ENCODE measurements around the gene APBB2. TPM values are rescaled to one million over a fixed set of nuclear protein-coding genes. Genes with fewer than 3 reads are reported as not detected.

Gene APBB2
- total and polyA plus RNA-seq, 4 donors, result 4.8 to 31.5 (median 11.2) TPM

DNA sequence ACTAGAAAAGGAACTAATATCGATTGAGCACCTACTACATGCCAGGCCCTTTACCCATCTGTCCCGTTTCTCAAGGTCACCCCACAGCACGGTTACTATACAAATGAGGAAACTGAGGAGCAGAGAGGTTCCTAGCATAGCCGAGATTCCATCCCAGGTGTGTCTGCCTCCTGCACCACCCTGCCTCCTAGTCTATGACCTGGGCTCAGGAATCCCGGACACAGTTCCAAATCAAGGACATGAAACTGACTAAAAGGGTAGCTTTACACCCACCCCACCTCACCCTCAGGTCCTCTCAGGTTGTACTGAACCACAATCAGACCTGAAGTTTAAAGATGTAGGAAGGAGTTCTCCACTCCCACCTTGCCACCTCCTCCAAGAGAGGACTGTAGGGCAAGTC, 55.6 kb downstream of the APBB2 start:
- Histone ChIP-seq H3K36me3 (ENCODE audit: control insufficient read depth in 4 of 4, insufficient read depth in 3 of 4, low read depth in 1 of 4, low read length in 3 of 4) (no peaks in the 10 kb centered on the region), H3K27ac (ENCODE audit: low read depth in 1 of 2, low read length in 2 of 2) (no peak overlapping the region), H3K9ac (ENCODE audit: low read depth in 1 of 2, low read length in 2 of 2) (no peak overlapping the region), H3K4me1 (ENCODE audit: control insufficient read depth in 4 of 4, insufficient read depth in 4 of 4, low read length in 3 of 4) (peaks cover 0 to 12% (median 6%) of the 10 kb centered on the region in 4 donors), H3K9me3 (ENCODE audit: control insufficient read depth in 4 of 4, low read length in 3 of 4) (no peaks in the 10 kb centered on the region), H3K27me3 (ENCODE audit: control insufficient read depth in 4 of 4, insufficient read depth in 4 of 4, low read length in 3 of 4) (no peaks in the 10 kb centered on the region), H3K4me3 (ENCODE audit: low read depth in 1 of 3, low read length in 3 of 3) (no peak overlapping the region)
- WGBS, result 93% methylated on average over 5 of the region's 5 CpGs
- TF ChIP-seq GABPA (IDR thresholded peaks at IDR 0.05 in 1 of 2, conservative IDR thresholded peaks at IDR 0.05 in 1 of 2), result no peak
- TF ChIP-seq HNF4A (conservative IDR thresholded peaks at IDR 0.05), result no peak
- TF ChIP-seq NR2F2 (IDR thresholded peaks at IDR 0.05), result no peak
- TF ChIP-seq MAX (IDR thresholded peaks at IDR 0.05), result no peak
- TF ChIP-seq JUND (IDR thresholded peaks at IDR 0.05), result no peak
- no peak for TF ChIP-seq ZBTB33 (IDR thresholded peaks at IDR 0.05)
- TF ChIP-seq, protein P1, sequence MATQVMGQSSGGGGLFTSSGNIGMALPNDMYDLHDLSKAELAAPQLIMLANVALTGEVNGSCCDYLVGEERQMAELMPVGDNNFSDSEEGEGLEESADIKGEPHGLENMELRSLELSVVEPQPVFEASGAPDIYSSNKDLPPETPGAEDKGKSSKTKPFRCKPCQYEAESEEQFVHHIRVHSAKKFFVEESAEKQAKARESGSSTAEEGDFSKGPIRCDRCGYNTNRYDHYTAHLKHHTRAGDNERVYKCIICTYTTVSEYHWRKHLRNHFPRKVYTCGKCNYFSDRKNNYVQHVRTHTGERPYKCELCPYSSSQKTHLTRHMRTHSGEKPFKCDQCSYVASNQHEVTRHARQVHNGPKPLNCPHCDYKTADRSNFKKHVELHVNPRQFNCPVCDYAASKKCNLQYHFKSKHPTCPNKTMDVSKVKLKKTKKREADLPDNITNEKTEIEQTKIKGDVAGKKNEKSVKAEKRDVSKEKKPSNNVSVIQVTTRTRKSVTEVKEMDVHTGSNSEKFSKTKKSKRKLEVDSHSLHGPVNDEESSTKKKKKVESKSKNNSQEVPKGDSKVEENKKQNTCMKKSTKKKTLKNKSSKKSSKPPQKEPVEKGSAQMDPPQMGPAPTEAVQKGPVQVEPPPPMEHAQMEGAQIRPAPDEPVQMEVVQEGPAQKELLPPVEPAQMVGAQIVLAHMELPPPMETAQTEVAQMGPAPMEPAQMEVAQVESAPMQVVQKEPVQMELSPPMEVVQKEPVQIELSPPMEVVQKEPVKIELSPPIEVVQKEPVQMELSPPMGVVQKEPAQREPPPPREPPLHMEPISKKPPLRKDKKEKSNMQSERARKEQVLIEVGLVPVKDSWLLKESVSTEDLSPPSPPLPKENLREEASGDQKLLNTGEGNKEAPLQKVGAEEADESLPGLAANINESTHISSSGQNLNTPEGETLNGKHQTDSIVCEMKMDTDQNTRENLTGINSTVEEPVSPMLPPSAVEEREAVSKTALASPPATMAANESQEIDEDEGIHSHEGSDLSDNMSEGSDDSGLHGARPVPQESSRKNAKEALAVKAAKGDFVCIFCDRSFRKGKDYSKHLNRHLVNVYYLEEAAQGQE (IDR thresholded peaks at IDR 0.05), result no peak
- no peak for TF ChIP-seq HNF4G (IDR thresholded peaks at IDR 0.05)
- no peak for TF ChIP-seq FOXA1 (IDR thresholded peaks at IDR 0.05)
- TF ChIP-seq YY1 (IDR thresholded peaks at IDR 0.05), result no peak
- no peak for TF ChIP-seq RAD21 (IDR thresholded peaks at IDR 0.05)
- TF ChIP-seq SP1 (IDR thresholded peaks at IDR 0.05), result no peak
- no peak for TF ChIP-seq TAF1 (conservative IDR thresholded peaks at IDR 0.05)
- TF ChIP-seq RXRA (IDR thresholded peaks at IDR 0.05), result no peak
- TF ChIP-seq CTCF (IDR thresholded peaks at IDR 0.05; ENCODE audit: low read depth, low read length, missing input control), result no peak
- TF ChIP-seq FOXA2 (IDR thresholded peaks at IDR 0.05), result no peak
- no peak for TF ChIP-seq ATF3 (IDR thresholded peaks at IDR 0.05)
- no peak for TF ChIP-seq EGR1 (IDR thresholded peaks at IDR 0.05; ENCODE audit: low read depth in 2 of 2)
- DNase-seq (ENCODE audit: low spot score), result no peak

Measured in liver (tissue), 9 donors.